SK-N-SH (cell line): ENCODE measurements around the gene NDUFB8. TPM values are rescaled to one million over a fixed set of nuclear protein-coding genes. Genes with fewer than 3 reads are reported as not detected.

ENCODE experiments used
- CTCF ChIA-PET: fragments of 300-600, 350-600 bp; formaldehyde crosslinking; extraction: SDS; loops from one replicate; lab custom pipeline; 2021; lab: Yijun Ruan, JAX
- POLR2A ChIA-PET: fragments of 350-600 bp; sonication (Branson Sonifier 250); formaldehyde crosslinking; extraction: SDS; loops from one replicate; lab custom pipeline; 2020; ENCODE audit warnings: antibody characterized with exemption, inconsistent platforms; lab: Yijun Ruan, JAX
- DNase-seq: peaks from one replicate; pipeline ENCODE4 v3.0.0; 2012
- H2AFZ ChIP-seq: fragments of 200-600 bp; sonication (generic); 2 replicates; pipeline ENCODE4 v1.8.1; 2016; ENCODE audit warnings: antibody characterized with exemption, mild to moderate bottlenecking, low read depth
- H3F3A ChIP-seq: fragments of 200-600 bp; sonication (generic); replicated peaks from 2 replicates; pipeline ENCODE3; 2016; ENCODE audit warnings: antibody characterized with exemption, mild to moderate bottlenecking; ENCODE audit not compliant: insufficient read depth
- H3K27ac ChIP-seq, 2 experiments: fragments of 200-500 bp in 1 of 2; fragments of 200-600 bp in 1 of 2; sonication (Bioruptor generic) in 1 of 2; sonication (generic), shearing (Covaris generic) in 1 of 2; 2 replicates each; pipeline versions ENCODE4 v1.5.1 to v1.6.1; 2014 to 2016; ENCODE audit warnings: low read depth in 2 of 2, inconsistent platforms in 1 of 2, low read length in 1 of 2, mild to moderate bottlenecking in 1 of 2, mixed read lengths in 1 of 2
- H3K27me3 ChIP-seq: fragments of 200-600 bp; sonication (generic), shearing (Covaris generic); 2 replicates; pipeline ENCODE4 v1.6.1; 2016; ENCODE audit warnings: mixed run types; ENCODE audit not compliant: insufficient read depth
- H3K36me3 ChIP-seq, 2 experiments: fragments of 200-500 bp in 1 of 2; fragments of 200-600 bp in 1 of 2; sonication (Bioruptor generic) in 1 of 2; sonication (generic) in 1 of 2; replicated peaks in 1 of 2; 2 replicates each; pipeline versions ENCODE3 to v1.5.1; 2014 to 2016; ENCODE audit warnings: low read length in 1 of 2, mild to moderate bottlenecking in 1 of 2; ENCODE audit not compliant: insufficient read depth in 2 of 2, control insufficient read depth in 1 of 2
- H3K4me1 ChIP-seq, 2 experiments: fragments of 200-500 bp in 1 of 2; fragments of 200-600 bp in 1 of 2; sonication (Bioruptor generic) in 1 of 2; sonication (generic), shearing (Covaris generic) in 1 of 2; 2 replicates each; pipeline versions ENCODE4 v1.5.1 to v1.6.1; 2014 to 2016; ENCODE audit warnings: low read depth in 1 of 2, low read length in 1 of 2, mixed run types in 1 of 2; ENCODE audit not compliant: insufficient read depth in 2 of 2, control insufficient read depth in 1 of 2
- H3K4me2 ChIP-seq: fragments of 200-600 bp; sonication (generic), shearing (Covaris generic); 2 replicates; pipeline ENCODE4 v1.6.1; 2017; ENCODE audit warnings: mixed run types
- H3K4me3 ChIP-seq, 2 experiments: fragments of 200-500 bp in 1 of 2; fragments of 200-600 bp in 1 of 2; sonication (Bioruptor generic) in 1 of 2; sonication (generic), shearing (Covaris generic) in 1 of 2; 2 replicates each; pipeline versions ENCODE4 v1.5.1 to v1.8.1; 2014 to 2016; ENCODE audit warnings: low read depth in 2 of 2, inconsistent platforms in 1 of 2, low read length in 1 of 2, mild to moderate bottlenecking in 1 of 2, mixed read lengths in 1 of 2, moderate library complexity in 1 of 2
- H3K79me2 ChIP-seq: fragments of 200-600 bp; sonication (generic); 2 replicates; pipeline ENCODE4 v1.8.1; 2017; ENCODE audit warnings: mild to moderate bottlenecking; ENCODE audit not compliant: insufficient read depth
- H3K9ac ChIP-seq: fragments of 200-600 bp; sonication (generic); 2 replicates; pipeline ENCODE4 v1.6.1; 2017; ENCODE audit warnings: mixed run types
- H3K9me2 ChIP-seq: fragments of 200-600 bp; sonication (generic); 2 replicates; pipeline ENCODE4 v1.6.1; 2017; ENCODE audit warnings: mixed run types
- H3K9me3 ChIP-seq: fragments of 200-600 bp; sonication (generic); 2 replicates; pipeline ENCODE4 v1.6.1; 2017; ENCODE audit warnings: mixed run types, mild to moderate bottlenecking, moderate library complexity
- H4K20me1 ChIP-seq: fragments of 200-600 bp; sonication (generic); 2 replicates; pipeline ENCODE4 v1.6.1; 2017; ENCODE audit warnings: mild to moderate bottlenecking, mixed run types; ENCODE audit not compliant: insufficient read depth
- CHD2 ChIP-seq: fragments of 150-350 bp; IDR thresholded peaks from 2 replicates; pipeline ENCODE4 v1.6.1; 2018; ENCODE audit warnings: low read length; ENCODE audit not compliant: partially characterized antibody
- EP300 ChIP-seq, 2 experiments: IDR thresholded peaks; 2 replicates each; pipeline versions ENCODE4 v1.4.0 to v1.6.1; 2012; ENCODE audit warnings: borderline replicate concordance in 1 of 2, low read depth in 1 of 2, low read length in 1 of 2
- EZH2phosphoT487 ChIP-seq: fragments of 200-600 bp; sonication (generic); IDR thresholded peaks from 2 replicates; pipeline ENCODE4 v1.6.1; 2017; ENCODE audit warnings: low read depth, mixed run types, mild to moderate bottlenecking, antibody characterized with exemption, moderate library complexity, borderline replicate concordance
- GATA2 ChIP-seq: sonication (generic); formaldehyde crosslinking; IDR thresholded peaks from 2 replicates; pipeline ENCODE4 v1.5.0; 2020; ENCODE audit warnings: mild to moderate bottlenecking, missing genetic modification reagents
- JUND ChIP-seq: IDR thresholded peaks from 2 replicates; pipeline ENCODE4 v1.4.0; 2012
- MXI1 ChIP-seq: IDR thresholded peaks from 2 replicates; pipeline ENCODE4 v1.6.1; 2012; ENCODE audit warnings: mild to moderate bottlenecking, low read depth, low read length, improper control_type of control experiment
- RCOR1 ChIP-seq: fragments of 150-350 bp; IDR thresholded peaks from 2 replicates; pipeline ENCODE4 v1.6.1; 2017; ENCODE audit warnings: antibody characterized with exemption, low read length
- RFX5 ChIP-seq: IDR thresholded peaks from 2 replicates; pipeline ENCODE4 v1.6.1; 2012; ENCODE audit warnings: mild to moderate bottlenecking, improper control_type of control experiment, low read length
- RXRA ChIP-seq: IDR thresholded peaks from 2 replicates; pipeline ENCODE4 v1.4.0; 2012; ENCODE audit warnings: low read depth, mild to moderate bottlenecking, borderline replicate concordance
- SIN3A ChIP-seq: IDR thresholded peaks from 2 replicates; pipeline ENCODE4 v1.6.1; 2012; ENCODE audit warnings: low read depth, mild to moderate bottlenecking, low read length, moderate library complexity, borderline replicate concordance
- SMC3 ChIP-seq: IDR thresholded peaks from 2 replicates; pipeline ENCODE4 v1.6.1; 2012; ENCODE audit warnings: low read depth, low read length, improper control_type of control experiment
- TAF1 ChIP-seq: IDR thresholded peaks from 2 replicates; pipeline ENCODE4 v1.6.1; 2012; ENCODE audit warnings: low read depth, mild to moderate bottlenecking, low read length, moderate library complexity, borderline replicate concordance
- TCF12 ChIP-seq: IDR thresholded peaks from 2 replicates; pipeline ENCODE4 v1.4.0; 2012
- YY1 ChIP-seq: IDR thresholded peaks from 2 replicates; pipeline ENCODE4 v1.4.0; 2012; ENCODE audit warnings: low read depth, mild to moderate bottlenecking
- WGBS: methylation state at CpG from one replicate; pipeline ENCODE4 v1.1.6; 2017; ENCODE audit warnings: low lambda C conversion rate; 5-methylcytosine and 5-hydroxymethylcytosine counted together
- polyA plus RNA-seq, 3 experiments: library from polyadenylated mRNA; depleted of rRNA; stranded (reverse); fragments of >200 nt; gene quantifications; 2 replicates each; pipeline ENCODE4 v1.2.3, GENCODE V29; 2012
- TF ChIP-seq, protein P1 (sequence below): fragments of 150-350 bp; IDR thresholded peaks from 2 replicates; pipeline ENCODE4 v1.6.1; 2016; ENCODE audit warnings: mild to moderate bottlenecking, low read depth, low read length
- TF ChIP-seq, protein P2 (sequence below): fragments of 150-350 bp; IDR thresholded peaks from 2 replicates; pipeline ENCODE4 v1.6.1; 2017; ENCODE audit warnings: antibody characterized with exemption, low read length, low read depth, borderline replicate concordance
- TF ChIP-seq, protein P3 (sequence below): IDR thresholded peaks from 2 replicates; pipeline ENCODE4 v1.6.1; 2012; ENCODE audit warnings: mild to moderate bottlenecking, low read depth, low read length, moderate library complexity
- TF ChIP-seq, protein P4 (sequence below): IDR thresholded peaks from 2 replicates; pipeline ENCODE4 v1.4.0; 2012; ENCODE audit warnings: low read depth
- TF ChIP-seq, protein P5 (sequence below): IDR thresholded peaks from 2 replicates; pipeline ENCODE4; 2012
- TF ChIP-seq, protein P6 (sequence below): fragments of 200-600 bp; sonication (generic); IDR thresholded peaks from 2 replicates; pipeline ENCODE4 v1.6.1; 2017; ENCODE audit warnings: antibody characterized with exemption, mild to moderate bottlenecking, moderate library complexity

Gene NDUFB8
- polyA plus RNA-seq, 1 of the 3 experiments (the other 2 are of a cell fraction) = 368 TPM

DNA sequence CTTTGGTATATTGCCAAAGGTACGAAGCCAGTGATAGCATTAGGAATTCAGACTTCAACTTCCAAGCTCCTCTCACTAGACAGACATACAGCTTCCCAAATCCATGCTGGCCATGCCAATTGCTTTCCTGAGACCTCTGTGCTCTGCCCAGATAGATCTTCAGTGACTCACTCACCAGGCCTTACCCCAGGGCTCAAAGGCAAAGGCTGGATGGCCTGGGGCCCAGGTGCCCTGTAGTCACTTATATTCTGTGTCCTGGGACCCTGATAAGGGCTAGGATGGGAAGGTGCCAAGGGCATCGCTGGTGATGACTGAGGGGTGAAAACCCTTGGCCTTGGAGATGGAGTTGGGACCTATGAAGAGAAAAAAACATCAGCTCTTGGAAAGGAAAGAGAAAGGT is 39.1 kb downstream of the NDUFB8 start:
- no peak overlapping the region for H2AFZ ChIP-seq
- POLR2A ChIA-PET = no interaction called here
- H4K20me1 ChIP-seq = no peaks in the 10 kb centered on the region
- no peaks in the 10 kb centered on the region for H3K27me3 ChIP-seq
- 56% methylated on average over 2 of the region's 2 CpGs for WGBS
- H3K27ac ChIP-seq = no peak overlapping the region
- peaks cover 0 to 8% of the 10 kb centered on the region in 2 experiments for H3K36me3 ChIP-seq
- no peak overlapping the region for H3K4me3 ChIP-seq
- CTCF ChIA-PET = interaction anchor here (1.9 to 14.7 kb wide), 2 partner anchors 9 to 18 kb away, joined by 7 to 158 read pairs; no protein-coding TSS in a partner anchor
- no peak for DNase-seq
- H3F3A ChIP-seq = no peaks in the 10 kb centered on the region
- TF ChIP-seq YY1 (no peak), SIN3A (no peak), RXRA (no peak), GATA2 (CRISPR knock-in tag) (no peak), TCF12 (no peak), MXI1 (no peak), SMC3 (no peak), RFX5 (no peak), CHD2 (no peak), TAF1 (no peak), RCOR1 (no peak), JUND (no peak), EP300 (IDR thresholded peaks at IDR 0.05; ENCODE audit: borderline replicate concordance in 1 of 2, low read depth in 1 of 2, low read length in 1 of 2) (no peak), EZH2phosphoT487 (no peak)
- TF ChIP-seq, protein P1, sequence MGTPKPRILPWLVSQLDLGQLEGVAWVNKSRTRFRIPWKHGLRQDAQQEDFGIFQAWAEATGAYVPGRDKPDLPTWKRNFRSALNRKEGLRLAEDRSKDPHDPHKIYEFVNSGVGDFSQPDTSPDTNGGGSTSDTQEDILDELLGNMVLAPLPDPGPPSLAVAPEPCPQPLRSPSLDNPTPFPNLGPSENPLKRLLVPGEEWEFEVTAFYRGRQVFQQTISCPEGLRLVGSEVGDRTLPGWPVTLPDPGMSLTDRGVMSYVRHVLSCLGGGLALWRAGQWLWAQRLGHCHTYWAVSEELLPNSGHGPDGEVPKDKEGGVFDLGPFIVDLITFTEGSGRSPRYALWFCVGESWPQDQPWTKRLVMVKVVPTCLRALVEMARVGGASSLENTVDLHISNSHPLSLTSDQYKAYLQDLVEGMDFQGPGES = no peak
- TF ChIP-seq, protein P2, sequence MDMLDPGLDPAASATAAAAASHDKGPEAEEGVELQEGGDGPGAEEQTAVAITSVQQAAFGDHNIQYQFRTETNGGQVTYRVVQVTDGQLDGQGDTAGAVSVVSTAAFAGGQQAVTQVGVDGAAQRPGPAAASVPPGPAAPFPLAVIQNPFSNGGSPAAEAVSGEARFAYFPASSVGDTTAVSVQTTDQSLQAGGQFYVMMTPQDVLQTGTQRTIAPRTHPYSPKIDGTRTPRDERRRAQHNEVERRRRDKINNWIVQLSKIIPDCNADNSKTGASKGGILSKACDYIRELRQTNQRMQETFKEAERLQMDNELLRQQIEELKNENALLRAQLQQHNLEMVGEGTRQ = no peak
- TF ChIP-seq, protein P3, sequence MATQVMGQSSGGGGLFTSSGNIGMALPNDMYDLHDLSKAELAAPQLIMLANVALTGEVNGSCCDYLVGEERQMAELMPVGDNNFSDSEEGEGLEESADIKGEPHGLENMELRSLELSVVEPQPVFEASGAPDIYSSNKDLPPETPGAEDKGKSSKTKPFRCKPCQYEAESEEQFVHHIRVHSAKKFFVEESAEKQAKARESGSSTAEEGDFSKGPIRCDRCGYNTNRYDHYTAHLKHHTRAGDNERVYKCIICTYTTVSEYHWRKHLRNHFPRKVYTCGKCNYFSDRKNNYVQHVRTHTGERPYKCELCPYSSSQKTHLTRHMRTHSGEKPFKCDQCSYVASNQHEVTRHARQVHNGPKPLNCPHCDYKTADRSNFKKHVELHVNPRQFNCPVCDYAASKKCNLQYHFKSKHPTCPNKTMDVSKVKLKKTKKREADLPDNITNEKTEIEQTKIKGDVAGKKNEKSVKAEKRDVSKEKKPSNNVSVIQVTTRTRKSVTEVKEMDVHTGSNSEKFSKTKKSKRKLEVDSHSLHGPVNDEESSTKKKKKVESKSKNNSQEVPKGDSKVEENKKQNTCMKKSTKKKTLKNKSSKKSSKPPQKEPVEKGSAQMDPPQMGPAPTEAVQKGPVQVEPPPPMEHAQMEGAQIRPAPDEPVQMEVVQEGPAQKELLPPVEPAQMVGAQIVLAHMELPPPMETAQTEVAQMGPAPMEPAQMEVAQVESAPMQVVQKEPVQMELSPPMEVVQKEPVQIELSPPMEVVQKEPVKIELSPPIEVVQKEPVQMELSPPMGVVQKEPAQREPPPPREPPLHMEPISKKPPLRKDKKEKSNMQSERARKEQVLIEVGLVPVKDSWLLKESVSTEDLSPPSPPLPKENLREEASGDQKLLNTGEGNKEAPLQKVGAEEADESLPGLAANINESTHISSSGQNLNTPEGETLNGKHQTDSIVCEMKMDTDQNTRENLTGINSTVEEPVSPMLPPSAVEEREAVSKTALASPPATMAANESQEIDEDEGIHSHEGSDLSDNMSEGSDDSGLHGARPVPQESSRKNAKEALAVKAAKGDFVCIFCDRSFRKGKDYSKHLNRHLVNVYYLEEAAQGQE = no peak
- TF ChIP-seq, protein P4, sequence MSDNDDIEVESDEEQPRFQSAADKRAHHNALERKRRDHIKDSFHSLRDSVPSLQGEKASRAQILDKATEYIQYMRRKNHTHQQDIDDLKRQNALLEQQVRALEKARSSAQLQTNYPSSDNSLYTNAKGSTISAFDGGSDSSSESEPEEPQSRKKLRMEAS = no peak
- TF ChIP-seq, protein P5, sequence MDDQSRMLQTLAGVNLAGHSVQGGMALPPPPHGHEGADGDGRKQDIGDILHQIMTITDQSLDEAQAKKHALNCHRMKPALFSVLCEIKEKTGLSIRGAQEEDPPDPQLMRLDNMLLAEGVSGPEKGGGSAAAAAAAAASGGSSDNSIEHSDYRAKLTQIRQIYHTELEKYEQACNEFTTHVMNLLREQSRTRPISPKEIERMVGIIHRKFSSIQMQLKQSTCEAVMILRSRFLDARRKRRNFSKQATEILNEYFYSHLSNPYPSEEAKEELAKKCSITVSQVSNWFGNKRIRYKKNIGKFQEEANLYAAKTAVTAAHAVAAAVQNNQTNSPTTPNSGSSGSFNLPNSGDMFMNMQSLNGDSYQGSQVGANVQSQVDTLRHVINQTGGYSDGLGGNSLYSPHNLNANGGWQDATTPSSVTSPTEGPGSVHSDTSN = no peak
- TF ChIP-seq, protein P6, sequence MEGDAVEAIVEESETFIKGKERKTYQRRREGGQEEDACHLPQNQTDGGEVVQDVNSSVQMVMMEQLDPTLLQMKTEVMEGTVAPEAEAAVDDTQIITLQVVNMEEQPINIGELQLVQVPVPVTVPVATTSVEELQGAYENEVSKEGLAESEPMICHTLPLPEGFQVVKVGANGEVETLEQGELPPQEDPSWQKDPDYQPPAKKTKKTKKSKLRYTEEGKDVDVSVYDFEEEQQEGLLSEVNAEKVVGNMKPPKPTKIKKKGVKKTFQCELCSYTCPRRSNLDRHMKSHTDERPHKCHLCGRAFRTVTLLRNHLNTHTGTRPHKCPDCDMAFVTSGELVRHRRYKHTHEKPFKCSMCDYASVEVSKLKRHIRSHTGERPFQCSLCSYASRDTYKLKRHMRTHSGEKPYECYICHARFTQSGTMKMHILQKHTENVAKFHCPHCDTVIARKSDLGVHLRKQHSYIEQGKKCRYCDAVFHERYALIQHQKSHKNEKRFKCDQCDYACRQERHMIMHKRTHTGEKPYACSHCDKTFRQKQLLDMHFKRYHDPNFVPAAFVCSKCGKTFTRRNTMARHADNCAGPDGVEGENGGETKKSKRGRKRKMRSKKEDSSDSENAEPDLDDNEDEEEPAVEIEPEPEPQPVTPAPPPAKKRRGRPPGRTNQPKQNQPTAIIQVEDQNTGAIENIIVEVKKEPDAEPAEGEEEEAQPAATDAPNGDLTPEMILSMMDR = no peak
- H3K9ac ChIP-seq = no peak overlapping the region
- no peaks in the 10 kb centered on the region for H3K4me1 ChIP-seq
- no peak overlapping the region for H3K4me2 ChIP-seq
- H3K9me2 ChIP-seq = no peaks in the 10 kb centered on the region
- H3K79me2 ChIP-seq = no peaks in the 10 kb centered on the region
- H3K9me3 ChIP-seq = no peaks in the 10 kb centered on the region
